Fibroblast of upper back skin (primary cell): ENCODE results near the gene RAB4A.
A peak's percentile ranks its signal among the peaks of the same experiment; 100 is the strongest.
"Not testable (repeated sequence)": the region's sequence is repeated elsewhere in the genome, so short reads cannot be mapped to it uniquely, and the experiment has no call there.

Experiments used
- DNase-seq: peaks from one replicate; pipeline ENCODE4 v3.0.0-alpha.2; 2013

The RAB4A gene

DNA sequence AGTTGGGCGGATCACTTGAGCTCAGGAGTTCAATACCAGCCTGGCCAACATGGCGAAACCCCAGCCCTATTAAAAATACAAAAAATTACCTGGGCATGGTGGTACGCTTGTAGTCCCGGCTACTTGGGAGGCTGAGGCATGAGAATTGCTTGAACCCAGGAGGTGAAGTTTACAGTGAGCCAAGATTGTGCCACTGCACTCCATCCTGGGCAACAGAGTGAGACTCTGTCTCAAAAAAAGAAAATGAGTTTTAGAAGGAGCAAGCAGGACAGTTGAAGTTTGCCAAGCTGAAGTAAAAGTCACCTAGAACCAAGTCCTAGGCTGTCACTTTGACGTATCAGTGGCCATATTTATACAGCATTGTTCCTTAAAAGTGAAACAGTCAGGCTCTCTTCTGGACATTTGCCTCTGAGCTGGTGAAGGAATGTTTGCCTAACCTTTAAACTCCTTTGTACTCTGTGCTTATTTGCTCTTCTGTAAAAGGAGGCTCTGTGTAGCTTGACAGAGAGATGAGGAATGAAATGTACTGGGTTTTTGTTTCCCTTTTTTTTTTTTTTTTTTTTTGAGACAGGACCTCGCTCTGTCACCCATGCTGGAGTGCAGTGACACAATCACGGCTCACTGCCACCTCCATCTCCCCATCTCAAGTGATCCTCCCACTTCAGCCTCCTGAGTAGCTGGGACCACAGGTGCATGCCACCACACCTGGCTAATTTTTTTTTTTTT, 2.8 kb downstream of the RAB4A start:
- no peak for DNase-seq

DNA sequence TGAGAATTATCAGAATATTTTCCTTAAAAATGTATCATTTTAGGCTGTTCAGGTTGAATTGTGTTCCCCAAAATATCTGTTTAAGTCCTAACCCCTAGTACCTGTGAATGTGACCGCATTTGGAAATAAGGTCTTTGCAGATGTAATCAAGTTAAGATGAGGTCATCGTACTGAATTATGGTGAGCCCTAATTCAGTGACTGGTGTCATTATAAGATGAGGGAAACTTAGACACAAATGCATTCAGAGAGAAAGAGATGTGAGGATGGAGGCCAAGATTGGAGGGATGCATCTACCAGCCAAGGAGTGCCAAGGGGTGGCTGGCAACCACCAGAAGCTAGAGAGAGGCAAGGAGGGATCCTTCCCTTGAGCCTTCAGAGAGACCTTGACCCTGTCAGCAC, 4.1 kb downstream of the RAB4A start:
- DNase-seq, result no peak

GRCh38 chr1:229278120-229278741, 7.3 kb downstream of the RAB4A start:
- DNase-seq, result no peak

GRCh38 chr1:229279242-229279641, 8.3 kb downstream of the RAB4A start:
- DNase-seq, result no peak

GRCh38 chr1:229280037-229280828, 9.3 kb downstream of the RAB4A start:
- DNase-seq, result no peak

- peak; percentile 23 for DNase-seq
These were observed 10.0 kb downstream of the RAB4A start for GRCh38 chr1:229280921-229281320.

DNA sequence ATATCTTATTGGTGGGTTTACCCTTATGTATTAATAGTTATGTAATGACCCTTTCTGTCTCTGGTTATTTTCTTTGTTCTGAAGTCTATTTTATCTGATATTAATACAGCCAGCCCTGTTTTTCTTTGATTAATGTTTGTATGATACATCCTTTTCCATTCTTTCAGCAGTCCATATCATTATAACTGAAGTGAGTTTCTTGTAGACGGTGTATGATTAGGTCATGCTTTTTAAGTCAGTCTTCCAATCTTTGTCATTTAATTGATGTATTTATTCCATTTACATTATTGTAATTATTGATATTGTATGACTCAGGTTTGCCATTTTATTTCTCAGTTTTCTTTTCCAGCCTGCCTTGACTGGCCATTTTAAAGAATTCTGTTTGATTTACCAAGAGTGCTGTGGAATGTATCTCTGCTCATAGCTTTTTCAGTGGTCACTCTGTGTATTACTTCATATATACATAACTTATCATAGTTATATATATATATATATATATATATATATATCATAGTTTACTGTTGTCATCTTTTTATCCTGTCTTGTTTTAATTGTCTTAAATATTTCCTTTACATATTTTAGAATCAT, 10.5 kb downstream of the RAB4A start:
- peak; percentile 18 for DNase-seq

DNA sequence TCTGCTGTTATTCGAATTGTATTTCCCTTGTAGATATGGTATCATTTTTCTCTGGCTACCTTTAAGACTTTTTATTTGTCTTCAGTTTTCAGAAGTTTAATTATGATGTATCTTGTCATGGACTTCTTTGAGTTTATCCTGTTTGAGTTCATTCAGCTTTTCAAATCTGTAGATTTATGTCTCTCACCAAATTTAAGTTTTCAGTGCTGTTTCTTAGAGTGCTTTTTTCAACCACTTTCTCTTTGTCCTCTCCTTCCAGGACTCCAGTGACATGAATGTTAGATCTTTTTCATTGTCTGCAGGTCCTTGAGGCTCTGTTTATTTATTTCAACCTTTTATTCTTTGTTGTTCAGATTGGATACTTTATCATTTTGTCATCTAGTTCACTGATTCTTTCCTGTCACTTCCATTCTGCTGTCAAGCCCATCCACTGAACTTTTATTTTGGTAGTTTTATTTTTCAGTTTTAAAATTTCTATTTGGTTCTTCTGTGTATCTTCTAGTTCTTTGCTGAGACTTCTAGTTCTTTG, 11.4 kb downstream of the RAB4A start:
- no peak for DNase-seq

DNA sequence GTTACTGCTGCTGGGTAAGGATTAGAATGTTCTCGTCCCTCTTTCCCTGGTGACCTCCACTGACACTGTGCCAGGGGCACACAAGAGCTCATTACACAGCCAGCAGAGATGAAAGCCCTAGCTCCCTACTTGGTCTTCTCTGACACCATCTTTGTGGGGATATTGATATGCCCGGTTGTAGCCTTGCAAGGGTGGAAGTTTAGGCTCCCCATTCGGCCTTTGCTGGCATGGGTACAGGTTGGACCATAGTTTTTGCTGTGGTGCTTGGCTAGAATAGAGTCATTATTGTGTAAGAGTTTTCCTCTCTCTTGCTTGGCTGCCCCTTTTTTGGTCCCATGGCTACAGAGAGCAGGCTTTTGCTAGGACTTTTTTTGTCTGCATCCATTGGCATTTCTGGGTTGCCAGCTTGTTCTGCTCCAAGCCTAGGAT, 12.3 kb downstream of the RAB4A start:
- no peak for DNase-seq

DNA sequence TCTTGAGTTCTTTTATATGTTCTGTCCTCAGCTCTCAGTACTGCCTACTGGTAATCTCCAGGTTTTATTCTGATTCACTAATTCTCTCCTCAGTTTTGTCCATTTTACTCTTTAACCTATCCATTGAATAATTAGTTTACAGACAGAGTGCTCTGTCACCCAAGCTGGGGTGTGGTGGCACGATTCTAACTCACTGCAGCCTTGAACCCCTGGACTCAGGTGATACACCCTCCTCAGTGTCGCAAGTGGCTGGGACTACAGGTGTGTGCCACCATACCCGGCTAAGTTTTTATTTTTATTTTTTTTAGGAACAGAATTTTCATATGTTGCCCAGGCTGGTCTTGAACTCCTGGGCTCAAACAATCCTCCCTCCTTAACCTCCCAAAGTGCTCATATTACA, 14.0 kb downstream of the RAB4A start:
- DNase-seq, result no peak

- DNase-seq, result no peak
These were observed 14.5 kb downstream of the RAB4A start for GRCh38 chr1:229285440-229285839.

GRCh38 chr1:229286099-229286766, 15.3 kb downstream of the RAB4A start:
- DNase-seq, result no peak

DNA sequence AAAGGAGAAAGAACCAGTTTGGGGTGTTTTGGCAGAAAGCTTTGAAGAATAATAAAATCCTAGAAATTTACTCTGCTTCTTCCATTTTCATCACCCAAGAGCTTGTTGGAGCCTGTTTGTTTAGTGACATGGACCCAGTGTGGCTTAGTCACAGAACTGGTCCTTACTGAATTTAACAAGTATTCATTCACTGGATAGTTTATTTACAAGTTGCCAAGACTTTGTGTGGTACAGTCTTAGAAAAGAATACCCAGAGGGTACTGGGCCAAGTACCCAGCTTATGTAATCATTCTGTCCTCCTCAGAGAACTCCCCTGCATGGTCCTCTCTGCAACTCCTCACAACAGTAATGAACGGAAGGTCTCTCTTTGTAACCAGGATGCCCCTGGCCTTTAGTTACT, 16.4 kb downstream of the RAB4A start:
- DNase-seq, result no peak

DNA sequence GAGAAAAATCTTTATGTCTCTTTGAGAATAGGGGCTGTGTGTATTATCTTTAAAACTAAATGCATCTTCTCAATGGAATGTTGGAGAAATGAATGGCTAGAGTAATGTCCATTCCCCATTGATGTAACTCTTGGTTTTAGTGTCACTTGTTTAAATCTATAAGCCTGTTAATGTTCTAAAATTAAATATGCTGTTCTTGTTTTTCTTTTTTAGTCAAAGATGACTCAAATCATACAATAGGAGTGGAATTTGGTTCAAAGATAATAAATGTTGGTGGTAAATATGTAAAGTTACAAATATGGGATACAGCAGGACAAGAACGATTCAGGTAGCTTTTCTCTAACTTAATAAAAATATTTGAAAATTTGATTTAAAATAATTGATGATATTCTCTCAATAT, 17.6 kb downstream of the RAB4A start:
- no peak for DNase-seq

DNA sequence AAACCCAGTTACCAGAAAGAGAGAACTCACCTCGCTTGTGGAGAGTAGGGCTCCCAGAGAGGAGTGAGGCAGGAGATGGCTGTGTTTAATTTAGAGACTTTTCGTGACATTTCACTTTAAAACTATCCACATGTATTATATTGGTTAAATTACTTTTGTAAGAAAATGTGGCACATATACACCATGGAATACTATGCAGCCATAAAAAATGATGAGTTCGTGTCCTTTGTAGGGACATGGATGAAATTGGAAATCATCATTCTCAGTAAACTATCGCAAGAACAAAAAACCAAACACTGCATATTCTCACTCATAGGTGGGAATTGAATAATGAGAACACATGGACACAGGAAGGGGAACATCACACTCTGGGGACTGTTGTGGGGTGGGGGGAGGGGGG, 20.8 kb downstream of the RAB4A start:
- not testable (repeated sequence) for DNase-seq

GRCh38 chr1:229293528-229294204, 22.8 kb downstream of the RAB4A start:
- no peak for DNase-seq

- DNase-seq, result no peak
These were observed 24.8 kb downstream of the RAB4A start for GRCh38 chr1:229295745-229296144.

- DNase-seq, result peak; percentile 74
These were observed 25.6 kb downstream of the RAB4A start for GRCh38 chr1:229296541-229296941.

GRCh38 chr1:229297746-229298145, 26.8 kb downstream of the RAB4A start:
- DNase-seq, result no peak

DNA sequence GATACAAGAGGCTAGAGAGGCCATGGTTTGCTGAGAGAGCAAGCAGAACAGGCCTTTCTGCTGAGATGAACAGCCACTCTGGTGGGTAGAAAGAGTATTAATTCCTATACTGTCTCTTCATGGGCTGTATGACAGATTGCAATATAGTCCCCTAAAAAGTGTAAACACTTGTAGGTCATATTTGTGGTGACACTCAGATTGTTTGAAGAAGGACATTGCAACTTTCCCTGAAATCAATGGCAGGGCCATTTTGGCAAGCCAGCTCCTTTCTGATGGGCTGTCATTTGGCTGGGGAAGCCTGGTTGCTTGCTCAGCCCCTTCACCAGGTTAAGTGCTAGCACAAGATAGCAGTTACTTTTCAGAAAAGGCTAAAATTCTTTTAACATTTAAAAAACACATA, 27.5 kb downstream of the RAB4A start:
- DNase-seq, result no peak

DNA sequence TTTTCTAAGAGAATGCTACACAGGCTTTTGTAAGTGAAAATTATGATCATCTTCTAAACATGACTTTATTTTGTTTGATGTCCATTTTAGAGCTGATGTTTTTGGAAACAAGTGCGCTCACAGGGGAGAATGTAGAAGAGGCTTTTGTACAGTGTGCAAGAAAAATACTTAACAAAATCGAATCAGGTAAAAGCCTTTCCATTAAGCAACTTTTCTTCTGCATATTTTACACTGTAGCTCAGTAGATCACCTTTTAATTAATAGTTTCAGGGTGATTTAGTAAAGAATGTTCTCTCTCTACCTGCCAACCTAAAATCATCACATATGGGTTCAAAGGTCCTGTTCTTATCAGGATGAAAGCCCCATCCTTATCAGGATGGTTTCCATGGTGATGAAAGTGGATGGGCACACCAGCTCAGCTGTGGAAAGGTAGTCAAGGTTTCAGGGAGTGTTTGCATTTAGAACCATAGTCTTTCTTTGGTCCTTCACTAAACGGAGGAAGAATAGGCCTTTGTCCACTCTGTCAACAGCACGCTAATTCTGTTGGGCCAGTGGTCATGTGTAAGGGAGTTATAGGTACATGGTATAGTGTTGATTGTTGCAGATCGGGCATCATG, 28.1 kb downstream of the RAB4A start:
- DNase-seq, result no peak
